ENCODE measurements around the gene FHIT.

DNA sequence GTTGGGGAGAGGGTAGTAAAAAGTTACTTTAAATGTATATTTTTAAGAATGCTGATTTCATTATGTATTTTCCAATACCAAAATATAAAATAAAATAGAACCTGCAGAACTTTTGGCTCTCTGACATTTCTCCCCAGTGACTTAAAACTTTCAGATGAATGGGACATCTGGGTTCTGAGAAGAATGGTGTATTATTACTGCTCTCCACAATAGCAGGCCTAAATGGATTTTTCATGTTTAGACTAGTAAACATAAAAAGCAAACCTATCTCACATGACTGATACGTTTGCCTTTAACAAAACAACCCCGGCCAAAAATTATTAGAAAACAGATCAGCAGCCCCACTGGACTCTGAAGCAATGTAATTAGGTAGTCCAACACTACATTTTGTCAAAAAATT, 73.8 kb downstream of the FHIT start:
- no peak for TF ChIP-seq CTCF (IDR thresholded peaks at IDR 0.05)
- no peak for TF ChIP-seq POLR2A (IDR thresholded peaks at IDR 0.05)
